Frontal cortex (tissue), 4 donors: Measurements from ENCODE around the gene DYRK2. TPM values are rescaled to one million over a fixed set of nuclear protein-coding genes. Genes with fewer than 3 reads are reported as not detected.

ENCODE experiments used
- DNase-seq, 2 donors: peaks; one replicate each; pipeline ENCODE4 v3.0.0; 2012; ENCODE audit warnings: low spot score in 2 of 2
- FAIRE-seq: peaks from 2 replicates; lab custom pipeline; 2012; peaks lifted over from hg19 to GRCh38; lab: Jason Lieb, UNC
- total RNA-seq: library from RNA; depleted of rRNA; stranded (reverse); fragments of >200 nt; gene quantifications from one replicate; pipeline ENCODE4 v1.2.3, GENCODE V29; 2014
- donor health status: control.
- donor health status: control.
- donor health status: control.

DYRK2 gene
- 88.5 TPM for total RNA-seq

- FAIRE-seq (no peak), DNase-seq (peak; percentile 86 to 90)
Measured at GRCh38 chr12:67648521-67649260, at the start of gene DYRK2. DYRK2 (plus strand) TSS chr12:67648745; CDS start chr12:67649134, 389 bp downstream.

GRCh38 chr12:67599691-67600090 is 48.9 kb upstream of the DYRK2 start:
- no peak for DNase-seq
- FAIRE-seq = no peak

GRCh38 chr12:67601126-67601525 is 47.4 kb upstream of the DYRK2 start:
- DNase-seq (no peak), FAIRE-seq (no peak)

DNA sequence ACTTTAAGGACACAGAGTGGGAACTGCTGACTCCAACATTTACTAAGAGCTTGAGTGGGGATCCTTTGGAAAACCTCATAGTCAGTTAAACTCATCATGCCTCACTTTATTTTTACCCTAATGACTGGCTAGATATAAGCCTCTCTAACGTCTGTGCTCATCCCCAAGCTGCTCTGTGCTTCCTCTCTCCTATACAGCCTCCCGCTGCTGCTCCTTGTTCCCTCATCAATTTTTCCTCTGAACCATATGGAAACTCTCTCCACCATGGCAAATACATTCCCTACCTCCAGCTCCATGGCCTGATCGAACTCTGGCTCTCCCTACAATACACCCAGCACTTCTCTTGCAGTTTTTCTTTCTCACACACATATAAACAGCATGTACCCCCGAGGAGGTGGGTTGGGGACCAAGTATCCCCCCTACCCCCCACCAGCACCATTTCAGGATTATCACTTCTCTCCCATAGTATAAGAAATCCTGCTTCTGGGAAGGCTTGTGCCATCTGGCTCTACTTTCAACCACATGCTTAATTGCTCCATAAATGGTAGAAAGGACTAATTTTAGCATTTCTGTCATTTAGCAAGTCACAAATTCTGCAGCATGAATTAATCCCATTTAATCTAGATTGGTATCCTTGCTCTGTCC is 39.2 kb upstream of the DYRK2 start:
- no peak for FAIRE-seq
- no peak for DNase-seq

DNA sequence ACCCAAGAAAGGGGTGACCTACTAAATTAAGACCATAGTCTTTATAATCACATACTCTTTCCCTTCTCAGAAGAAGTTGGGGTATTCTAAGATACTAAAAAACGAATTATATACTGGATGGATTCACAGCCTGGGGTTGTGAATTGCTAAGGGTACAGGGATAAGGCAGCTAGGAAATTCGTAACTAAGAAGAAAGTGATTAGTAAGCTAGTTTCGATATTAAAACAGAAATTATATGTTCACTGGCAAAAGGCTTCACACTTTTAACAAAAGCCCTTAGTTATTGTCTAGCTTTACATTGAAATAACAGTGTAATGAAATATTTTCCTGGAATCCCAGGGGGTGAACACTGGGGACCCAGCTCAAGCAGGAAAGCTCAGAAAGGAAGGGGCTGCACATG is 35.5 kb upstream of the DYRK2 start:
- no peak for DNase-seq
- FAIRE-seq = no peak

GRCh38 chr12:67617629-67618028 is 30.9 kb upstream of the DYRK2 start:
- FAIRE-seq = no peak
- no peak for DNase-seq

DNA sequence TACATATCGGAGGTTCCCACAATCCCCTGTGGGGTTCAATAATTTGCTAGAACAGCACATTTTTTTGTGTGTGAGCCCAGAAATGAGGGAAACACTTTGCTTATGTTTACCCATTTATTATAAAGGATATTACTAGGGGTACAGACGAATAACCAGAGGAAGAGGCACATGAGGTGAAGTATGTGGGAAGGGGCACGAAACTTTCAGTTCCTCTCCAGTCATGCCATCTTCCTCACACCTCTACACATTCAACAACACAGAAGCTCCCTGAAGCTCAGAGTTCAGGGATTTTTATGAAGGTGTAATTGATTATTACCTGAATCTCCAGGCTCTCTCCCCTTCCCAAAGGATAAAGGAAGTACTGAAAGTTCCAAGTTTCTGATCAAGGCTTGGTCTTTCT is 30.2 kb upstream of the DYRK2 start:
- DNase-seq = no peak
- FAIRE-seq = no peak

- no peak for DNase-seq
- FAIRE-seq = no peak
Measured at GRCh38 chr12:67621112-67621511, 27.4 kb upstream of the DYRK2 start.

DNA sequence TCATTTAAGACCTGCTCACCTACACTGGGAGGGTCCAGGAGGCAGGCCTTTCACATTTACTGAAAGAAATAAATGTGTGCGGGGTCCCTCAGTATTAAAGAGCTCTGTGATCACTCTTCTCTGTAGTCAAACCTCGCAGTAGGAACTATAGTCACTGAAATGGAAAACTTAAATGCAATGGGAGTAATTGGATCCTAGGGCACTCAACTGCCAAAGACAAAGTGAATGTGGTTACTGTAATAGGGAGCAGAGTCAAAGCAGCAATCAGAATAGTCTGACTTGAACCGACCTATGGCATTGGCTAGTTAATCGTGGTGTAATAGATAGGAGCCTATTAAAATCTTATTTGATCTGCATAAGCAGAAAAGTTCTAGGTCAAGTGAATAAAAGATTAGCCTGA is 26.6 kb upstream of the DYRK2 start:
- FAIRE-seq = no peak
- DNase-seq = no peak

DNA sequence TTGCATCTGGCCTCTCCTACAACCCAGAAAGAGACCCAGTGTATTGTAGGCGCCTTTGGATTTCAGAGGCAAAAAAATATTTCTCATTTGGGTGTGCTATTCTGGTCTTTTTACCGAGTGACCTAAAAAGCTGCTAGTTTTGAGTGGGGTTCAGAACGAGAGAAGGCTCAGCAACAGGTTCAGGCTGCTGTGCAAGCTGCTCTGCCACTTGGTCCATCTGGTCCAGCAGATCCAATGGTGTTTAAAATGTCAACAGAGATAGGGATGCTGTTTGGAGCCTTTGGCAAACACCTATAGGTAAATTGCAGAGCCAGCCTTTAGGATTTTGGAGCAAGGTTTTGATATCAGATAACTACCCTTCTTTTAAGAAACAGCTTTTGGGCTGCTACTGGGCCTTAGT is 25.3 kb upstream of the DYRK2 start:
- no peak for DNase-seq
- no peak for FAIRE-seq

DNA sequence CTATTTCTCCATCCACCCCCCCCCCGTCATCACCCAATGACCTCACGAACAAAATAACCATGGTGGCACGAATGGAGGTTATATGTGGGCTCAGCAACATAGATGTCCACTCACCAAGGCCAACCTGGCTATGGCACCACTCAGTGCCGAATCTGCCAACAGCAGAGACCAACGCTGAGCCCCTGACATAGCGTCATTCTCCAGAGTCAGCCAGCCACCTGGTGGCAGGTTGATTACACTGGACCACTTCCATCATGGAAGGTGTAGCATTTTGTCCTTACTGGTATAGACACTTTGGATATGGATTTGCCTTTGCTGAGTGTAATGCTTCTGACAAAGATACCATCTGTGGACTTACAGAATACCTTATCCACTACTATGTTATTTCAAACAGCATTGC is 24.2 kb upstream of the DYRK2 start:
- no peak for DNase-seq
- no peak for FAIRE-seq

DNA sequence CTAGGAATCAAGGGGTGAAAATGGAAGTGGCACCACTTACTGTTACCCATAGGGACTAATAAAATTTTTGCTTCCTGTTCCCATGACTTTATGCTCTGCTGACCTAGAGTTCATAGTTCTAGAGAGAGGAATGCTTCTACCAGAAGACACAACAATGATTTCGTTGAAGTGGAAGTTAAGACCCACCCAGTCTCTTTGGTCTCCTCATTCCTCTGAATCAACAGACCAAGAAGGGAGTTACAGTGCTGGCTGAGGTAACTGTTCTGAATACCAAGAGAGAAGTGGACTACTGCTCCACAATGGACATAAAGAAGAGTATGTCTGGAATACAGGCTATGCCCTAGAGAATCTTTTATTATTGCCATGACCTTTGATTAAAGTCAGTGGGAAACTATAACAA is 23.5 kb upstream of the DYRK2 start:
- FAIRE-seq (no peak), DNase-seq (no peak)

DNA sequence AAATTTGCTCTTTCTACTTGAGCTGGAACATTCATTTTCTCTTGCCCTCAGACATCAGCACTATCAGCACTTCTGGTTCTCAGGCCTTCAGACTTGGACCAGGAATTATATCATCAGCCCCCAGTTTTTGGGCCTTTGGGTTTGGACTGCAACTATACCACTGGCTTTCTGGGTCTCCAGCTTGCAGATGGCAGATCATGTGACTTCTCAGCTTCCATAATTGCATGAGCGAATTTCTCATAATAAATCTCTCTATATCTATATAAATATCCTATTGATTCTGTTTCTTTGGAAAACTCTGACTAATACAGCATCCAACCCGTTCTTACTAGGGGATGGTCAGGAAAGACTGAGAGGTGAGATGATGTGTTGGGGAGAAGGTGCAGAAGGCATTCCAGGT is 22.4 kb upstream of the DYRK2 start:
- DNase-seq (no peak), FAIRE-seq (no peak)

DNA sequence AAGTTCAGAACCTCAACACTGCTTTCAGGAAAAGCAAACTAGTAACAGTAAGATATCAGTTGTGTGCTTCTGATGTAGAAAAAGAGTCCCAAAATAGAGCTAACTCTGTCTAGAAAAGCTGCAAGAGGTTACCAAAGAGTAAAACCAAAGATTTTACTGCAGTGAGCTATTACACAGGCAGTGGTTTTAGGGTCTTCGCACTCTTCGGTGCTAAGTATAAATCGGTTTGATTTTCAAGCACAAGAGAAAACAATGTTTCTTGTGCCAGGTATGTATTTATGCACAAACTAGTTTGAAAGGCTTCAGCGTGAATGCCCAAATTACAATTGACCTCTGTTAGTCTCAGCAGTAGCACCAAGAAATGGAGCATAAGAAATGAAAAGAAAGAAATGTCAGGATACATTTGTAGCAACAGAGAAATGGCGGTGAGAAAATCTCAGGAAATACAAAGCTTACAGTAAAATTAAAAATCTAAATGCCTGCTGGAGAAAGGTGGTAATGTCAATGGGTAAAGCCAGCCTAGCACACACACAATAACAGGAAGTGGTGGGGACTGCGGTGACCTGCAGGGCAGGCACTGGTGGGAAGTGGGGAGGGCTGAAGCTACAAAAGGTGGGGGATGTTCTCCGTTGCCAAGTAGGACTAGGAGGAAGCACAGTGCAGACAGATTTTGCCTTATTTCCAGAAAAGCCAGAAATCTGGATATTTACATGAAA is 18.0 kb upstream of the DYRK2 start:
- FAIRE-seq (no peak), DNase-seq (no peak)

GRCh38 chr12:67632005-67632404 is 16.5 kb upstream of the DYRK2 start:
- FAIRE-seq = no peak
- DNase-seq = no peak

DNA sequence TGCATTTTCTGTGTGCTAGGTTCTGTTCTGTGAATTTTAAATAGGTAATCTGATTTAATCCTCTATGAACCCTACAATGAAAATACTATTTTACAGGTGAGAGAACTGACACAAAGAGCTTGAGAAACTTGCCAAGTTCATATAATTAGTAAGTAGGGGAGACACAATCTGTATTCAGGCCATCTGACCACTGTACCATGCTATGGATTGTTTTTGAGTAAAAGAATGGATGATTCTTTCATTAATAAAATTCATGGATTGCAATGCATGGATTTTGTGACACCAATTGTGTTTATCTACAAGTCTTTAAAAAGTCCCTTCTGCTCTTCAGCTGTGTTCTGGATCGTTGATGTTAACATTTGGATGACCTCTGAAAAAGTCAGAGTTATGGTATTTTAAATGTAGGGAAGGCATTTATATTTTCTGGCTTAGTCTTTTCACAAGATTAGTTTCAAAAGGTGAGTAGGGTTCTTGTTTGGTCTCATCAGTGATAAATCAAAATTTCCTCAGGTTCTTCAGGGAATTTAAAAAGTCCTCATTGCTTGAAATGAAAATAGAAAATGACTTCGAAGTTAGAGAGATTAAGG is 15.4 kb upstream of the DYRK2 start:
- DNase-seq (no peak), FAIRE-seq (no peak)

GRCh38 chr12:67633708-67634107 is 14.8 kb upstream of the DYRK2 start:
- no peak for DNase-seq
- no peak for FAIRE-seq

DNA sequence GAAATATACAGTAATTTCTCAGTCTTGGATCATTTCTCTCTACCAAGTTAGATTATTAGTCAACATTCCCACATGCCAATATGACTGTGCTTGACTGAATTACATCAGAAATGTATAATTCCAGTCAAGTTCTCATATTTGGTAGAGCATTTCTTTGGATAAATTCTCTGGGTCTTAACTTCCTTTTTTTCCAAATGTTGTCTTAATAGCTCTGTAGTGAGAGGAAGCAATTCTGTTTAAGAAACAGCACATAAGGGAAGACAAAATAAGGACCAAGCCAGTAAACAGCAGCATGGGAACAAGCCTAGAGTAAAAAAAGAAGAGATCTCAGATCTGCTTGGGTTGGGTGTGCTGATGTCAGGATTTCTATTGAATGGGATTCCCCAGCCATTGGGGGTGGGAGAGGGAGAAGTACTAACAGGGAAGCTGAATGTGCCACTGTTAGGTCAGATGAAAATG is 14.2 kb upstream of the DYRK2 start:
- no peak for DNase-seq
- no peak for FAIRE-seq

DNA sequence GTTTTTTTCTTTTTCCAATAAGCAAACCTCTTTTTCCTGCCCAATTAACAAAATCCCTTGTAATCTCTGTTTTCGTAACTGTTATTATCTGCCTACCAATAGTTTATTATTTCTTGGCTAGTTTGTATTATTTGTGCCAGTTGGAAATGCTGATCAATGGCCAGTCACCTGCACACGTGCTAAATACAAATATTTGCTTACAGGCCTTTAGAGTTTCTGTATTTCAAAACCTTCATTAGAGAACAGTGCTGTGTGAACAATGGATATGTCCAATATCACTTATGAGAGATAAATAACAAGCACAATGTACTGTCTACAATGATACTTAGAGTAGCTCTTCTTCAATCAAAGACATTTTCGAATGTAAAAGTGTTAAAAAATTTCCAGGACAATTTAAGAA is 10.8 kb upstream of the DYRK2 start:
- DNase-seq (no peak), FAIRE-seq (no peak)

DNA sequence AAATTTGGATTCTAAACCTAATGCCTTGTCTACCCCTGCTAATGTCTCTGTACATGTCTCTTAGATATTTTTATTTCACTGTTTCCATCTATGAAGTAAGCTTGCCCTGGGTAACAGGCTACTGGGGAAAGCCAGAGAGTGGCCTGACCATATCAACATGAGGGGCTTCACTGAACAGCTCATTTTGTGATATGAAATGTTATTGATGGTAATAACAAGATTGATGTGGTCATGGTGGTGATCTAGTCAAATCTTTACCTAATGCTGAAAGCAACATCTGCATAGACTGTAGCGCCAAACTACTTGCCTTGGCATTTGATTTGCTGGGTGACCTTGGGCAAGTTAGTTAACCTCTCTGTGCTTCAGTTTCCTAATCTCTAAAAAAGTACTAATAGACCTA is 9.9 kb upstream of the DYRK2 start:
- DNase-seq = no peak
- FAIRE-seq = no peak

DNA sequence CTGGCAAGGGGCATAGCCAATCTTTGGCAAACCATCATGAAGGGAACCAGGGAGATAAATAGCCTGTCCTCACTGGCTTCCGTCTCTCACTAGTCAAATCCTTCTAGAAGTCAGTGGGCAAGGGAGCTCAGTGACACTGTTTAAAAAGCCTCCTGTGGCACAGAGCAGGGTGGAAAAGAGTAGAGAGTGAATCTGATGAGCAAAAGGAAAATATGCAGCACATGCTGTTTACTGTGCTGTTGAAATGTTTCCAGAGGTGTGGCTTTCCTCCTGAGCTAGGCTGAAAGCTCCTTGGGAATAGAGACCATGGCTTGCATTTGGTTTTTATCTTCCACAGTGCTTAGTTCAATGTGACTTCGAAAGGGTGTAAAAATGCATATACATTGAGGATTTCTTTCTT is 7.7 kb upstream of the DYRK2 start:
- no peak for DNase-seq
- no peak for FAIRE-seq
